Suprapubic skin (tissue), 4 donors: ENCODE results near the gene LRP4. TPM values are rescaled to one million over a fixed set of nuclear protein-coding genes. Genes with fewer than 3 reads are reported as not detected.

Experiments
- DNase-seq, 2 donors: peaks; one replicate each; pipeline ENCODE4 v3.0.0-alpha.2; 2019; ENCODE audit warnings: low spot score in 2 of 2
- H3K27ac ChIP-seq: fragments of 200-600 bp; sonication (generic); one replicate; pipeline ENCODE4 v1.5.1; 2019
- H3K27me3 ChIP-seq: fragments of 200-600 bp; sonication (generic); one replicate; pipeline ENCODE4 v1.5.1; 2019
- H3K36me3 ChIP-seq: fragments of 200-600 bp; sonication (generic); one replicate; pipeline ENCODE4 v1.5.1; 2019
- H3K4me1 ChIP-seq: fragments of 200-600 bp; sonication (generic); one replicate; pipeline ENCODE4 v1.5.1; 2019
- H3K4me3 ChIP-seq: fragments of 200-600 bp; sonication (generic); one replicate; pipeline ENCODE4 v1.5.1; 2019; ENCODE audit warnings: mild to moderate bottlenecking
- H3K9me3 ChIP-seq: fragments of 200-600 bp; sonication (generic); one replicate; pipeline ENCODE4 v1.5.1; 2019
- EP300 ChIP-seq: sonication (generic); formaldehyde crosslinking; IDR thresholded peaks from one replicate; pipeline ENCODE4 v1.6.1; 2017; ENCODE audit warnings: antibody characterized with exemption
- POLR2A ChIP-seq, 2 donors: fragments of 450-650 bp; IDR thresholded peaks; one replicate each; pipeline ENCODE4 v1.6.1; 2017; ENCODE audit warnings: antibody characterized with exemption in 2 of 2, mild to moderate bottlenecking in 2 of 2, moderate library complexity in 2 of 2
- POLR2AphosphoS5 ChIP-seq, 3 donors: sonication (generic); formaldehyde crosslinking; IDR thresholded peaks; one replicate each; pipeline ENCODE4 v1.6.1; 2017; ENCODE audit warnings: antibody characterized with exemption in 3 of 3
- WGBS: methylation state at CpG from one replicate; pipeline ENCODE4 v1.1.5; 2018; 5-methylcytosine and 5-hydroxymethylcytosine counted together
- total RNA-seq, 4 donors: library from RNA; depleted of rRNA; stranded (reverse); fragments of >200 nt; gene quantifications; one replicate each; pipeline ENCODE4 v1.1.0, GENCODE V29; 2016
- TF ChIP-seq, protein P1 (sequence below), 2 donors: fragments of 200-600 bp in 1 of 2; fragments of 450-650 bp in 1 of 2; sonication (generic) in 1 of 2; IDR thresholded peaks; one replicate each; pipeline ENCODE4 v1.5.1; 2016 to 2019; ENCODE audit warnings: antibody characterized with exemption in 2 of 2, mild to moderate bottlenecking in 1 of 2, moderate library complexity in 1 of 2

Gene LRP4
- total RNA-seq, 4 donors from 2014 or later = 52.2 to 308 (median 90.4) TPM

DNA sequence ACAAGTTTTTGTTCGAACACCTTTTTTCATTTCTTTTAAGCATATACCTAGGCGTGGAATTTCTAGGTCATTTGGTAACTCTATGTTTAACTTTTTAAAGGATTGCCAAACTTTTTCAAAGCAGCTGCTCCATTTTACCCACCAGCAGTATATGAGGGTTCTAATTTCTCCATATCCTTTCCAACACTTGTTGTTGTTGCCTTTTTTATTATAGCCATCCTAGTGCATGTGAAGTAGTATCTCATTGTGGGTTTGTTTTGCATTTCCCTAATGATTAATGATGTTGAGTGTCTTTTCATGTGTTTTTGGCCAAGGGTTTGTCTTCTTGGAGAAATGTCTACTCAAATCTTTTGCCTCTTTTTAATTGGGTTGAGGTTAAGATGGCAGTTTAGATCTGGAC, 42.7 kb upstream of the LRP4 start:
- Histone ChIP-seq H3K27me3 (no peaks in the 10 kb centered on the region), H3K4me1 (no peaks in the 10 kb centered on the region), H3K27ac (no peak overlapping the region), H3K36me3 (peaks cover 2% of the 10 kb centered on the region), H3K9me3 (no peaks in the 10 kb centered on the region), H3K4me3 (no peak overlapping the region)
- WGBS = 98% methylated on average over 2 of the region's 2 CpGs
- TF ChIP-seq POLR2AphosphoS5 (IDR thresholded peaks at IDR 0.05) = no peak
- no peak for TF ChIP-seq POLR2A (IDR thresholded peaks at IDR 0.05)
- no peak for DNase-seq

- no peaks in the 10 kb centered on the region for H3K27me3 ChIP-seq
- H3K9me3 ChIP-seq = no peaks in the 10 kb centered on the region
- 90% methylated on average over 1 of the region's 1 CpG for WGBS
- no peak overlapping the region for H3K27ac ChIP-seq
- DNase-seq = no peak
- H3K4me1 ChIP-seq = no peaks in the 10 kb centered on the region
- TF ChIP-seq EP300 (no peak), POLR2AphosphoS5 (IDR thresholded peaks at IDR 0.05) (no peak), POLR2A (IDR thresholded peaks at IDR 0.05) (no peak)
- TF ChIP-seq, protein P1, sequence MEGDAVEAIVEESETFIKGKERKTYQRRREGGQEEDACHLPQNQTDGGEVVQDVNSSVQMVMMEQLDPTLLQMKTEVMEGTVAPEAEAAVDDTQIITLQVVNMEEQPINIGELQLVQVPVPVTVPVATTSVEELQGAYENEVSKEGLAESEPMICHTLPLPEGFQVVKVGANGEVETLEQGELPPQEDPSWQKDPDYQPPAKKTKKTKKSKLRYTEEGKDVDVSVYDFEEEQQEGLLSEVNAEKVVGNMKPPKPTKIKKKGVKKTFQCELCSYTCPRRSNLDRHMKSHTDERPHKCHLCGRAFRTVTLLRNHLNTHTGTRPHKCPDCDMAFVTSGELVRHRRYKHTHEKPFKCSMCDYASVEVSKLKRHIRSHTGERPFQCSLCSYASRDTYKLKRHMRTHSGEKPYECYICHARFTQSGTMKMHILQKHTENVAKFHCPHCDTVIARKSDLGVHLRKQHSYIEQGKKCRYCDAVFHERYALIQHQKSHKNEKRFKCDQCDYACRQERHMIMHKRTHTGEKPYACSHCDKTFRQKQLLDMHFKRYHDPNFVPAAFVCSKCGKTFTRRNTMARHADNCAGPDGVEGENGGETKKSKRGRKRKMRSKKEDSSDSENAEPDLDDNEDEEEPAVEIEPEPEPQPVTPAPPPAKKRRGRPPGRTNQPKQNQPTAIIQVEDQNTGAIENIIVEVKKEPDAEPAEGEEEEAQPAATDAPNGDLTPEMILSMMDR (IDR thresholded peaks at IDR 0.05) = no peak
- H3K36me3 ChIP-seq = peaks cover 2% of the 10 kb centered on the region
- H3K4me3 ChIP-seq = no peak overlapping the region
These were observed 40.4 kb upstream of the LRP4 start for GRCh38 chr11:46958777-46959176.

DNA sequence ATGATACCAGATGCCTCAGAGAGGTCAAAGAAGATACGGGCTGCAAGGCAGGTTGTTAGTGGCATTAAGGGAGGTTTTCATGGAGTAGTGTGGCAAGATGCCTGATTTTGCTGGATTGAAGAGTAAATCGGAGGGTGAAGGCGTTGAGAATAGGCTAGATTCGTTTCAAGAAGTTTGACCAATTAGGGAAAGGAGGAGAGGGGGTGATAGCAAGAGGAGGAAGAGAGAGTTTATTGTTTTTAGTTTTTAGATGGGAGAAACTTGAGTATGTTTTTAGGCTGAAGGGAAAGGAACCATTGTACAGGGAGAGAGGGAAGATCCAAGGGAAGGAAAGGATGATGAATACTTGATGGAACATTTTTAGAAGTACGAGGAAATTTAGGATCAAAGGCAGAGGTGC, 34.7 kb upstream of the LRP4 start:
- no peaks in the 10 kb centered on the region for H3K27me3 ChIP-seq
- no peak overlapping the region for H3K4me3 ChIP-seq
- H3K4me1 ChIP-seq = peaks cover 2% of the 10 kb centered on the region
- no peak for TF ChIP-seq POLR2A (IDR thresholded peaks at IDR 0.05)
- TF ChIP-seq, protein P1 (IDR thresholded peaks at IDR 0.05) = no peak
- TF ChIP-seq EP300 = no peak
- no peak for TF ChIP-seq POLR2AphosphoS5 (IDR thresholded peaks at IDR 0.05)
- H3K27ac ChIP-seq = no peak overlapping the region
- 94% methylated on average over 5 of the region's 5 CpGs for WGBS
- H3K36me3 ChIP-seq = no peaks in the 10 kb centered on the region
- DNase-seq = no peak
- H3K9me3 ChIP-seq = no peaks in the 10 kb centered on the region

GRCh38 chr11:46952553-46952952, 34.2 kb upstream of the LRP4 start:
- Histone ChIP-seq H3K36me3 (no peaks in the 10 kb centered on the region), H3K27me3 (no peaks in the 10 kb centered on the region), H3K27ac (no peak overlapping the region), H3K4me1 (peaks cover 4% of the 10 kb centered on the region), H3K4me3 (no peak overlapping the region), H3K9me3 (no peaks in the 10 kb centered on the region)
- DNase-seq = no peak
- 79% methylated on average over 2 of the region's 2 CpGs for WGBS
- no peak for TF ChIP-seq POLR2AphosphoS5 (IDR thresholded peaks at IDR 0.05)
- TF ChIP-seq, protein P1 (IDR thresholded peaks at IDR 0.05) = no peak
- no peak for TF ChIP-seq EP300
- TF ChIP-seq POLR2A (IDR thresholded peaks at IDR 0.05) = no peak

DNA sequence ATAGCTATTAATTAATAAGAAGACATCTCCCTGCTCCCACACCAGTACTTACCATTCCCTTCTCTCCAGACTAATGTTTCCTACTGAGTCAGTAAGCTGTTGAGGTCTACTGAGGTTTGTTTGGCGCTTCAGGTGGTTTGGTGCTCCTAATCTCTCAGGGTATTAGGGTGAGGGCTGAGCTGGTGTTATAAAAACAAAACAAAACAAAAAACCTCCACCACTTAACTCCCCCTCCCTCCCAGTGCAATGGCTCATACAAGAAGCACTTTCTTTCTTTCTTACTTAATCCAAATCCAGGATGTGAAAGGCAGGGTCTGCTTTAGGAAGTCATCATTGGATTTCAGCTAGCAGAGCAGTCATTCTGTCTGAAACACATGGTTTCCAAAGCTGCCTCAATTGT, 33.5 kb upstream of the LRP4 start:
- Histone ChIP-seq H3K27me3 (no peaks in the 10 kb centered on the region), H3K27ac (no peak overlapping the region), H3K4me1 (peaks cover 4% of the 10 kb centered on the region), H3K9me3 (no peaks in the 10 kb centered on the region), H3K36me3 (no peaks in the 10 kb centered on the region), H3K4me3 (no peak overlapping the region)
- DNase-seq = no peak
- WGBS = 95% methylated on average over 1 of the region's 1 CpG
- TF ChIP-seq EP300 (no peak), POLR2AphosphoS5 (IDR thresholded peaks at IDR 0.05) (no peak), POLR2A (IDR thresholded peaks at IDR 0.05) (no peak)
- TF ChIP-seq, protein P1 (IDR thresholded peaks at IDR 0.05) = no peak

DNA sequence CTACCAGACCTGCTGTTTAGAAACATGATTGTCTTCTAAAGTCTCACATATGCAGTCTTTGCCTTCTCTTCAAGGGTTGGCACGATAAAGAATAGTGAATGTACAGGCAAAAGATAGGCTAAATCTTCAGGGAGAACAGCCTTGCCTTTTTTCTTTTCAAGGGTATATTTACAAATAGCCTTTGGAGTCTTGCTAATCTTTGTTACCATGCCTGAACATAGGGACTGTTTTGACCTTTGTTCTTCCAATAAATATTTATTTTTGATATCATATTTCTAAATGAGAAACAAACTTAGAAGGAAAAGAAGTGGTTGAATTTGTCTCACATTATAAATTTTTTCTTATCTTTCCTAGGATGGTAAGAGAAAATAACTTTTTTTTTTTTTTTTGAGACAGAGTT, 30.9 kb upstream of the LRP4 start:
- H3K9me3 ChIP-seq = no peaks in the 10 kb centered on the region
- TF ChIP-seq, protein P1 (IDR thresholded peaks at IDR 0.05) = no peak
- peaks cover 15% of the 10 kb centered on the region for H3K4me1 ChIP-seq
- 92% methylated on average over 1 of the region's 1 CpG for WGBS
- H3K27ac ChIP-seq = no peak overlapping the region
- H3K27me3 ChIP-seq = no peaks in the 10 kb centered on the region
- H3K4me3 ChIP-seq = no peak overlapping the region
- DNase-seq = no peak
- H3K36me3 ChIP-seq = no peaks in the 10 kb centered on the region
